Left kidney (tissue), 8 donors: ENCODE measurements around the gene OXCT2. TPM values are rescaled to one million over a fixed set of nuclear protein-coding genes. Genes with fewer than 3 reads are reported as not detected.
"Not testable (repeated sequence)": the region's sequence is repeated elsewhere in the genome, so short reads cannot be mapped to it uniquely, and the experiment has no call there.

Source experiments
- DNase-seq: peaks from one replicate; pipeline ENCODE4 v3.0.0-alpha.2; 2013
- long read RNA-seq, 8 donors: transcript quantifications; one replicate each; lab custom pipeline, GENCODE V29; 2026
- polyA plus RNA-seq: library from polyadenylated mRNA; unstranded; fragments of 120-200 nt; gene quantifications from one replicate; pipeline ENCODE4 v1.2.1, GENCODE V29; 2013; ENCODE audit not compliant: insufficient read length

The OXCT2 gene
- 0.85 TPM for polyA plus RNA-seq
- long read RNA-seq, donor 1, result 0 reads
- long read RNA-seq, donor 2, result 0 reads
- long read RNA-seq, donor 3, result 0 reads
- long read RNA-seq, donor 4, result 0 reads
- long read RNA-seq, donor 5, partial matches to known transcripts, result 0 of 1 reads
- long read RNA-seq, donor 5, other reads (novel, unspliced or antisense), result 0 of 1 reads
- long read RNA-seq, donor 6, result 0 reads
- long read RNA-seq, donor 7, partial matches to known transcripts, result 0 of 1 reads
- long read RNA-seq, donor 7, other reads (novel, unspliced or antisense), result 0 of 1 reads
- long read RNA-seq, donor 8, result 0 reads

DNA sequence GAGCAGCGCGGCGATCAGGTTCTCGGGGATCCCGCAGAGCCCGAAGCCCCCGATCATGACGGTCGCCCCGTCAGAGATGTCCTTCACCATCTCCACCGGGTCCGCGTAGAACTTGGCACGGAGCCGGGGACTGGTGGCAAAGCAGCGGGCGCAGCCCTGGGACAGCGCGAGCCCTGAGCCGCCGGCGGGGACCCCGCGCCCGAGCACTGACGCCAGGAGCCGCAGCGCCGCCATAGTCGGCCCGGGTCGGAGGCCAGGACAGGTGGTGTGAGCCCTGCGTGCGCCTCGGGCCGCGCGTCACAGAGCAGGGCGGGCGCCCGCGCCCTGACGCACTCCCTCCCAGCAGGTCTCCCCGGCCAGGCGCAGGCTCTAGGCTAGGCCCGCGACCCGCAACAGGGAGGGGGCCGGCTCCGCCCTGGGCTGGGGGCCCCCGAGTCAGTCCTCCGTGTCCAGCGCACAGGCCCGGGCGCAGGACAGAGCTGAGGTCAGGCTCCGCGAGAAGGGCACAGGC, at the start of gene OXCT2:
OXCT2 (minus strand) TSS at position 327 of the 511 bp plus-strand sequence; CDS start at position 234, 93 bp downstream.
- not testable (repeated sequence) for DNase-seq

DNA sequence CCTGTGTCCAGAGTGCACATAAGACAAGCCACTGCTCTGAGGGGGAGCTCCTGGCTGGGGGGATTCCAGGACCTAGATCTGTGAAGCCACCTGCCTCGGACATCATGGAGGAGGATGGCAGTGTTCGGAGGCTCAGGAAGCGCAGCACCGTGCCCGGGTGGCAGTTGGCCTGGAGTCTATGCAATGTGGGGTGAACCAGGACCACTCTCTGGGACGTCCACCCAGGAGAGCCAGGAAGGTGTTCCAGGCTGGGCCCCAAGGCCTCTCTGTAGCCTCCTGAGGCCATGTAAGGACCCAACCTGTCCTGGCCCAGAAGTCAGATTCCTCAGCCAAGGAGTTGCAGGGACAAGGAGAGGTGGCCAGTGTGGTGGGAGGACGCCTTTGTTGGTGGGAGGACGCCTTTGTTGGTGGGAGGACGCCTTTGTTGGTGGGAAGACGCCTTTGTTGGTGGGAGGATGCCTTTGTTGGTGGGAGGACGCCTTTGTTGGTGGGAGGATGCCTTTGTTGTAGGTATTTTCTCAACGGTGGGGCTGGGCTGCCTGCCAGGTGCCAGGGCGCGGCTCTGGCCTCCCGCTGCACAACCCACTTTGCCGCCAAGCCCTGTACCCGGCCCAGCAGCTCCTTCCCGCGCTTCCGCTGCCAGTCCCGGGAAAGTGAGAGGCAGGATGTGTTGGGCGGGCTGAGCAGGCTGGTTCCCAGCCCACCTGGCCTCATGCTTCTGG, 48.1 kb upstream of the OXCT2 start:
- no peak for DNase-seq

DNA sequence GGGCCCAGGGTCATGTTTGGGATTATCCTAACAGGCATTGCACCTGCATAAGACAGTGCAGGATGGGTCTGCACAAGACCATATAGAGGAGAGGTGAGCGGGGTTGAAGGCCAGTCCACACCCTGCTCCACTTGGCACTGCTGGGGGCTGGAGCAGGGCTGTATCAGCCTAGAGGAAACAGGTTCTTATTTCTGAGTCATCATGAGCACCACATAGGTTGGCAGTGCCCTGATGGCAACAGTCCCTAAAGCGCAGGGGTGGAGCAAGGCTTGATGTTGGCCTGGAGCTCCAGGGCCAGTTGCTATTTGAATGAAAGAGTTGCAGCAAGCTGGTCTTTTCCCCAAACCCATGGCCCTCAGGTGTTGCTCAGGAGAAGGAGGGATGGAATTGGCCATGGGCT, 47.3 kb upstream of the OXCT2 start:
- no peak for DNase-seq

DNA sequence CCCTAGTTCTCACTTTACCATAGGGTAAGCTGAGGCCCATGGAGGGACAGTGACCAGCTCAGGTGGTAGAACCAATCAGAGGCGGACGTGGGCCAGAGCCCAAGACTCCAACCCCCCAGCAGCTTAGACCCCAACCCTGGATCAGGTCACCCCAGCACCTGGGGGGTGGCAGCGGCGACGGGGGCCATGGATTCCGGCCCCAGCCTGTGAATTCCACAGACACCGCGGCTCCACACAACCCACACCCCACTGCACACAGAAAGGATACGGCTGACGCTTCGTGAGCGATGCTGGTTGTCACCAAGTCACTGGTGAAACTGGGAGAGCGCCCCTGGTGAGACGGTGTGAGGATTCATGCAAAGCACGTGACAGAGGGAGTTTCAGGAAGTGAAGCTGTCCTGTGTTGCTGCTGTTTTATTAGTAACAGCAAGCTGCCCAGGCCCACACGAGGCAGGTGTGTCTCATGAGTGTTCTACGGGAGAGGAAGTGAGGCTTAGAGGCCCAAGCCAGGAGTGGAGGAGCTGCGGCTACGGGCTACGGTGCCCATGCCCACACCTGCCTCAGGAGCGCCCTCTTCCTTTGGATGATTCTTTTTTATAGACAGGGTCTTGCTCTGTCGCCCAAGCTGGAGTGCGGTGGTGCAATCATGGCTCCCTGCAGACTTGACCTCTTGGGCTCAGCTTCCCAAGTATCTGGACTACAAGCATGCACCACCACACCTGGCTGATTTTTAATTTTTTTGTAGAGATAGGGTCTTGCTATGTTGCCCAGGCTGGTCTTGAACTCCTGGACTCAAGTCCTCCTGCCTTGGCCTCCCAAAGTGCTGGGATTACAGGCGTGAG, 46.2 kb upstream of the OXCT2 start:
- DNase-seq, result not testable (repeated sequence)

DNA sequence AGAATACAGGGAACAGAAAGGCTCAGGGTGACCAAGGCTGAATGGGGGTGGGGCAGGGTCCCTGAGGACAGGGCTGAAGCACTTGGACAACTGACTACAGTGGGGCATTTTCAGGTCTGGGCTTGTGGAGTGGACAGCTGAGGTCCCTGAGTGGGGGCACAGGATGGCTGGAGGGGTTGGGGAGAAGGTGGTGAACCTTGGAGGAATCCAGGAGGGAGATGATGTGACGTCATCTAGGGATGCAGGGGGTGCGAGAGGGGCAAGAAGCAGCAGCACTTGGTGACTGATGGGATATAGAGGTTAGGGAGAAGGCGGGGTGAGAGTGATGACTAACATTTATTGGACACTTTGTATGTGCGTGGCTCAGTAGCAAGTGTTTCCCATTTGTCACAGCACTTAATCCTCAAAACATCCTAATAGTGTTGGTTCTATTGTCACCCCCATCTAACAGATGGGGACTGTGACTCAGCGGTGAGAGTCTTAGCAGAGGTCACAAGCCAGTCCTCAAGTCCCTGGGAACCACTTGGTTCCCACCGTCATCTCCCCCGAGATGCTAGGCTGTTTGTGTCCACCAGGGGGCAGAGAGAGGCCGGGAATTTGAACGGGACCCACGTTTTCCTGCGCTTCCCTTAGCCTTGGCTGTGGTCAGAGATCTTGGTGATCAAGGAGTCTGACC, 45.4 kb upstream of the OXCT2 start:
- peak; percentile 64 for DNase-seq

DNA sequence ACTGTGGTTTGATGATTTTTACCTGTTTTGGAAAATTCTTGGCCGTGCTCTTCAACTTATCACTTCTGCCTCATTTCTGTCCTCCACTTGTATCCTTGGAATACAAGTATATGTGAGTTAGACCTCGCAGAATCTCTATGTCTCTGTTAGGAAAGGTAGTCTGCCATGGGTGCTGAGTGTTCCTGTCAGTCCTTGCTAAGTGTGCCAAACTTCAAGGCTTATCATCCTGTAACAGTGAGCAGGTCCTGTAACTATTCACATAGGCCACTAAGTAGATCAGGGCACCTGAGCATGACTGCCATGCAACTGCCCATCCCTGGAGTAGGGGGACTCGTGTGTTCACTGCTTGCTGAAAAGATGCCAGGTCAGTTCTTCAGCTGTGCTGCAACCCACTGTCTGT, 41.8 kb upstream of the OXCT2 start:
- no peak for DNase-seq

DNA sequence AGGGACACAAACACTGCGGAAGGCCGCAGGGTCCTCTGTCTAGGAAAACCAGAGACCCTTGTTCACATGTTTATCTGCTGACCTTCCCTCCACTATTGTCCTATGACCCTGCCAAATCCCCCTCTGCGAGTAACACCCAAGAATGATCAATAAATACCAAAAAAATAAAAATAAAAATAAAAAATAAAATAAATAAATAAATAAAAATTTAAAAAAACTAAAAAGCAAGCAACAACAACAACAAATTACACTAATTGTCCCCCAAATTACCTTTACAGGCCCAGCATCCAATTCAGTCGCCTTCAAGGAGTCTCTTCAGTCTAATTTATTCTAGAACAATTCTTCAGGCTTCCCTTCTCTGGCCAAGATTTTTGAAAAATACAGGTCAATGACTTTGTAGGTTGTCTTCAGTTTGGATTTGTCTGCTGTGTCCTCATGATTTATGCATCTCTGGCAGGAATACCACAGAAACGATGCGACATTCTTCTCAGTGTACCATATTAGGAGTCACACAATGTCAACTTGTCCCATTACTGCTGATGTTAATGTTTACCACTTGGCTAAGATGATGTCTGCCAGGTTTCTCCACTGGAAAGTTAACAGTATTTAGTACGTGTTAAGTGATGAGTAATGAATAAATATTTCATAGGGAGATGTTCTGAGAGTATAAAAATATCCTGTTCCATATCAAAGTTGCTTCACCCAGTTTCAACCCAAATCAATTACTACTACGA, 37.8 kb upstream of the OXCT2 start:
- no peak for DNase-seq

DNA sequence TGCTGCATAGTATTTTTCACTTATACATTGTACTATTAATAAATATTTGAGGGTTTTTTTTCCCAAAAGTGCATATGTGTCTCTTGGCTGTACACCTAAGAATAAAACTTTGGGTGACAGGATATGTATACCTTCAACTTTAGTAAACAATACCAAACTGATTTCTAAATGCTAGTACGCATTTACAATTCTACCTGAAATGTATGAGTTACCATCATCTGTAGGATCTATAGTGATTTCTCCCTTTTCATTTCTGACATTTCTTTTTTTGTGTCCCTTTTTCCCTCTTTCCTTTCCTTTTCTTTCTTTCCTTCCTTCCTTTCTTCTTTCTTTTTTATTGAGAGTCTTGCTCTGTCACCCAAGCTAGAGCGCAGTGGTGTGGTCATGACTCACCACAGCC, 34.2 kb upstream of the OXCT2 start:
- no peak for DNase-seq

DNA sequence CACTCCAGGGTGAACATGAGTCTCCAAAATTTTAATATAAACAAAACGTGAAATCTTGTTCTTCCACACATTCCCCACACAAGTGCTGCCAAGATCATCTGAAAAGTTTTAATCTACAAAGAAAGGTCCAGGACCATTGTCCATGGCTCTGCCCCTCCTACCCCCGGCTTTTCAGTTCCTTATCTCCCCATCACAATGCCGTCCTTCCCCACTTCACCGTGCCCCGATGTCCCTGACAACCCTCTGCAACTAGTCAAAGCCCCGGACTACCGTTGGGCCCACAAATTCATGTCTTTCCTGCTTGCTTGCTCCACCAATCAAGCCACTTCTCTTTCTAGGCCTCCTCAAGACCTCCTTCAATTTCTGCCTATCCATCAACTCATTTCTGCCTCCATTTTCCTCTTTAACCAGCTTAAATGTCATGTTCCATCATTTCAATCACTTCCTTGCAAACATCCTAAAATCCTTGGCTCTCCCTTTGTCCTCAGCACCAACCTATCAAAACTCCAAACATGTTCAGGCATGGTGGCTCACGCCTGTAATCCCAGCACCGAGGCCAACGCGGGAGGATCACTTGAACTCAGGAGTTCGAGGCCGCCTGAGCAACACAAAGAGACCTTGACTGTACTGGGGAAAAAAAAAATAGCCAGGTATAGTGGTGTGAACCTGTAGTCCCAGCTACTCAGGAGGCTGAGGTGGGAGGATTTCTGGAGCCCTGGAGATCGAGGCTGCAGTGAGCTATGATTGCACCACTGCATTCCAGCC, 31.5 kb upstream of the OXCT2 start:
- no peak for DNase-seq

DNA sequence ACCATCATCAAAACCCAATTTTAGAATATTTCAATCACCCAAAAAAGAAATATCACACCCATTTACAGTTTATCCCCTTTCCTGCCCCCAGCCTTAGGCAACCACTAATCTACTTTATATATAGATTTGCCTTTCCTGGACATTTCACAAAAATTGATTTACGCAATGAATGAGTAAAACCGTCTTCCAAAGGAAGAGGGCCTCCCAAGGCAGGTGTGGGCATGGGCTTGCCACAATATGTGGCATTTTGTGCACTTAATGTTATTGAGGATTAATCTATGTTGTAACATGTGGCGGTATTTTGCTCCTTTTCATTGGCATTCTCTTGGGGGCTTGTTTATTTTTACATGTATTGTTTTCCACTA, 29.3 kb upstream of the OXCT2 start:
- DNase-seq, result no peak

DNA sequence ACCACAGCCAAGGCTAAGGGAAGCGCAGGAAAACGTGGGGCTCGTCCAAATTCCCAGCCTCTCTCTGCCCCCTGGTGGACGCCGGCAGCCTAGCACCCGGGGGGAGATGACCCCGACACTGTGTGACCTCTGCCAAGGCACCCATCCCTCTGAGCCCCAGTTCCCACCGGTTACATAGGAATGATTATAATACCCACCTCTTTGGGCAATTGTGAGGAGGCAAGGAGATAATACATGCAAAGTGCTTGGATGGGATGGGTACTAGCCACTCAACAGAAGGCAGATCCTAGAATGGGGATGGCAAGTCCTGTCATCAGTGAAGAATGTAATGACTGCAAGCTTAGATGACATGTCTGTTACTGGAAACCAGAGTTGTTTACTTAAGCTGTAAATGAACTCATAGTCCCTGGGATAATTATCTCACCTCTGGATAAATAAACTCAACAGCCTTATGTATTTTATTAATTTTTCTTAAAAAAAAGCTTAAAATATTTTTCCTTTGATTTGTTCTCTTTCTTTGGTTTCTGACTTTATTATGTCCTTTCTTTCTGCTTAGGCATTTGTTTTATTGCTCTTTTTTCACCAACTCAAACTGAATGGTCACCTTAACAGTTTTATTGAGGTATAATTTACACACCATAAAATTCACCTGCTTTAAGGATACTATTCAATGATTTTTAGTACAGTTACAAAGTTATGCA, 28.8 kb upstream of the OXCT2 start:
- peak; percentile 11 for DNase-seq

DNA sequence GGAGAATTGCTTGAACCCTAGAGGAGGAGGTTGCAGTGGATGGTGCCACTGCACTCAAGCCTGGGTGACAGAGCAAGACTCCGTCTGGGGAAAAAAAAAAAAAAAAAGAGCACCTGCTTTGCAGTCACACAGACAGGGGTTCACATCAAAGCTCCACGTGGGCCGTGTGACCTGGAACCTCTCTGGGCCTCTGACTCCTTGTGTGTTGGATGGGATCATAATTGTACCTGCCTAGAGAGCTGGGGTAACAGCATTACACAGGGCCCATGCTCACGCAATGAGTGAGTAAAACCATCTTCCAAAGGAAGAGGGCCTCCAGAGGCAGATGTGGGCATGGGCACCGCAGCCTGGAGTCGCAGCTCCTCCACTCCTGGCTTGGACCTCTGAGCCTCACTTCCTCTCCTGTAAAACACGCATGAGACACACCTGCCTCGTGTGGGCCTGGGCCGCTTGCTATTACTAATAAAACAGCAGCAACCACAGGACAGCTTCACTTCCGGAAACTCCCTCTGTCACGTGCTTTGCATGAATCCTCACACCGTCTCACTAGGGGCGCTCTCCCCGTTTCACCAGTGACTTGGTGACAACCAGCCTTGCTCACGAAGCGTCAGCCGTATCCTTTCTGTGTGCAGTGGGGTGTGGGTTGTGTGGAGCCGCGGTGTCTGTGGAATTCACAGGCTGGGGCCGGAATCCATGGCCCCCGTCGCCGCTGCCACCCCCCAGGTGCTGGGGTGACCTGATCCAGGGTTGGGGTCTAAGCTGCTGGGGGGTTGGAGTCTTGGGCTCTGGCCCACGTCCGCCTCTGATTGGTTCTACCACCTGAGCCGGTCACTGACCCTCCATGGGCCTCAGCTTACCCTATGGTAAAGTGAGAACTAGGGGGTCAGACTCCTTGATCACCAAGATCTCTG, 28.0 kb upstream of the OXCT2 start:
- DNase-seq, result peak; percentile 33

DNA sequence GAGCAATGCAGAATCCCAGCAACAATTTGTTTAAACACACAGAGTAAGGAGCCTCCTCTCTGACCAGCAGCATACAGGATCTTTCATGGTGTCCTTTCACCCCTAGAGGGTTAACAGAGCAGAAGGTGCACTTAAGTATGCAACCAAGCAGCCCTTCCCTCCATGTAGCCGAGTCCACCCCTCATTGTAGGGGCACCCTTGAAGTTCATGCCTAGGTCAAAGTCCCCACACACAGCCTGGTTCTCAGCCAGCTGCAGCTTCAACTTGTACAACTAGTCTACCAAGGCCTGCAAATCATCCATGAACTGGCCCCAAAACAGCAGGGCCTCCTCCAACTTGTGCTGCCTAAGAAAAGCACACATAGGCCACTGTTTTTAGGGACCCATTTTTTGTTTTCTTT, 24.5 kb upstream of the OXCT2 start:
- no peak for DNase-seq

DNA sequence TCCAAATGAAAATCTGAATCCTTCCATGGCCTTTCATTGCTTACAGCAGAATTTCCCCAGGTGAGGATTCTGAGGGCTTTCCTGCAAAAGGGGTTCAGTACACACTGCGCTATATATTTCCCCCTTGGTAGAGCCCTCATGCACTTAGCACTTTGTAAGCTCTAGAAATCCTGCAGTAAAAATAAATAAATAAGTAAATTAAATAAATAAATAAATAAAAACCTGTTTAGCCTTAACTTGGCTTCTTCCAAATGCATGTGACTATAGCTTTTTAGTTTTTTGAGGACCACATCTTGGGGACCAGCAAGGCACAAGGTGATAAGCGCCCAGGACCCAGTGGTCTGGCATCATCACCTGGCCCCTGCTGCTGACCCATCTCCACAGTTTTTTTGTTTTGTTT, 20.7 kb upstream of the OXCT2 start:
- DNase-seq, result no peak

DNA sequence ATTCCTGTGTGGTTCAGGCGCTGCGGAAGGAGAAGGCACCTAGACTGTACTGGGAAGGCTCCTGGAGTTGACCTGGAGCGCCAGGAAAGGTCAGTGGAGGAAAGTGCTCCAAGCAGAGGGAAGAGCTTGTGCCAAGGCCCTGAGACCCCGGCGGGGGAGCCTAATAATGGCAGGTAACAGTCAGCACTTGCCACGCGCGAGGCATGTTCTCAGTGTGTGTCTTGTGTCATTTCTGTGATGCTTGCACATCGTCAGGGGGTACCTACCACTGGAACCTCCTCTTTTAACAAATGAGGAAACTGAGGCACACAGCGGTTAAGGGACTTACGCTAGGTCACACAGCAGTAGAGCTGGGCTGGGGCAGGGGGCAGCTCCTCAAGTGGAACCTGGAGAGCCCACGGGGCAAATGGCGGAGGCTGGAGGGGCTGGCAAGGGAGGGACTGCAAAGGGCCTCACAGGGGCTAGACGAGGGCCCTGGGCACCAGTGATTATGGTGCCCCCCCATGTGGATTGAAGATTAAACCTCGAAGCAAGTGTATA, 18.5 kb upstream of the OXCT2 start:
- no peak for DNase-seq

DNA sequence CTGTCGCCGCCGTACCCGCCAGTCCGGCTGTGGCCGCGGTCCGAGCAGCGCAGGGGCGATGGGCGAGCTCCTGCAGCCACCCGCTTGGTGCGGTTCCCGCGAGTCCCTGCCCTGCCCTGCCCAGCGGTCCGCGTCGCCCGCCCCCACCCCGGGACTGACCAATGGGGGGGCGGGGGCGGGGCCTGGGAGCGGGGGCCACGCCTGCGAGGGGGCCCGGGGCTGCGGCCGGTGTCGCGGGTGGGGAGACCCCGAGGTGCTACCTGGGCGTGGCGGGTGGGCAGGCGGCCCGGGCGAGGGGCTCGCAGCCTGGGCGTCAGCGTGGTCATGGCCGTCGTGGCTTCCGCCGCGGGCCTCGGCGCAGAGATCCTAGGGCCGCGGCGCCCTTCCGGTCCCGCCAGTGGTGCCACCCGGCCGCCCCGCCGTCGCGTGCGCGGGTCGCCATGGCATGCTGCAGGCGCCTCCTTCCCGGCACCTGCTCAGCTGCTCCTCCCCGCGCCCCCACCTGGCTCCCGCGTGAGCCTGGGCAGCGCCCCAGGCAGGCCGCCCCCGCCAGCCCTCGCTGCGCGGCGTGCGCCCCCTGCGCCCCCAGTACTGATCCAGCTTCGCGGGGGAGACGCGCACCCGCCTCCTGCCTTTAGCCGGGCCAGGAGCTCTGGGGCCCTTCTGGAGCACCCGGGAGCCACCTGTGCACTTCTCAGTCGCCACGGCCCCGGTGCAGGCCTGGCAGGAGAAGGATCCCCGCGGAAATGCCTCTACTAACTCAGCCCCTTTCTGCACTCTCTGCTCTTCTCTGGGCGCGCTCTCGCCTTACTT, 17.8 kb upstream of the OXCT2 start, which contains the start of gene BMP8B:
BMP8B (minus strand) TSS at position 108 of the 813 bp plus-strand sequence. CDS start 380 bp downstream, outside the sequence.
- DNase-seq, result no peak

DNA sequence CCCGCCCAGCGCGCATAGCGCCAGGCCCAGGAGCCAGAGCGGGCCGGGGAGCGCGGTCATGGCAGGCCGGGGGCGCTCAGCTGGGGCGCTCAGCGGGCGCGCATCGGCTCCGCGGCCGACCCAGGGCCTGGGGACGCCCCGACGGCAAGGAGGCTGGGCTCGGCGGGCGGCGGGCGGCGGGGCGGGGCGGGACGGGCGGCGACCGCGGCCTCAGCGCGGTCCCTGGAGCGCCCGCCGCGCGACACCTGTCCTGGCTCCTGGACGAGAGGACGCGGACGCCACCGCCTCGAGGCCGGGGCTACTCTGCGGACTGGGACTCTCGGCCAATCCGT, 17.2 kb upstream of the OXCT2 start:
- no peak for DNase-seq

DNA sequence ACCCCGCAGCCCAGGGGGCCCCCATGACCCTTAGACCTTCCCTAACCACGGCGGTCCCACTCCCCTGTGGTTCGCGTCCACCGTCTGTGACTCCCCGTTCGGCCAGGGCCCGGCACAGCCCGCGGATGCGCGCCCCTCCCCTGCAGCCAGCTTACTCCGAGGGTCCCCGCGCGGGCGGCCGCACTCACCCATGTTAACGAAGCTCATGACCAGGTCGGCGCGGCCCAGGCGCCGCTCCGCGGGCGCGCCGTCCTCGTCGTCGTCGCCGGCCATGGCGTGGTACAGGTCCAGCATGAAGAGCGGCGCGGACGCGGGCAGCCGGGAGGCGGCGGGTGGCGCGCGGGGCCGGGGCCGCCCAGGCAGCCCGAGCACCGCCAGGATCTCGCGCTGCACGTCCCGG, 16.8 kb upstream of the OXCT2 start:
- not testable (repeated sequence) for DNase-seq
